Ascending aorta (tissue), 2 donors: ENCODE results near the gene MTRR. TPM values are rescaled to one million over a fixed set of nuclear protein-coding genes. Genes with fewer than 3 reads are reported as not detected.

Source experiments
- DNase-seq, 2 donors: peaks; one replicate each; pipeline ENCODE4 v3.0.0-alpha.2; 2019; ENCODE audit warnings: low spot score in 2 of 2
- H3K27ac ChIP-seq, 2 donors: fragments of 200-600 bp; sonication (generic); one replicate each; pipeline ENCODE4 v1.5.1; 2016 to 2017; ENCODE audit warnings: mild to moderate bottlenecking in 1 of 2
- H3K27me3 ChIP-seq: fragments of 200-600 bp; sonication (generic); one replicate; pipeline ENCODE4 v1.5.1; 2017
- H3K36me3 ChIP-seq, 2 donors: fragments of 200-600 bp; sonication (generic); one replicate each; pipeline ENCODE4 v1.5.1; 2016
- H3K4me1 ChIP-seq, 2 donors: fragments of 200-600 bp; sonication (generic); one replicate each; pipeline ENCODE4 v1.5.1; 2016 to 2017; ENCODE audit warnings: mild to moderate bottlenecking in 1 of 2
- H3K4me3 ChIP-seq, 2 donors: fragments of 200-600 bp; sonication (generic); one replicate each; pipeline ENCODE4 v1.5.1; 2016 to 2017; ENCODE audit warnings: mild to moderate bottlenecking in 1 of 2
- H3K9me3 ChIP-seq, 2 donors: fragments of 200-600 bp; sonication (generic); one replicate each; pipeline ENCODE4 v1.5.1; 2016
- CTCF ChIP-seq, 3 experiments: fragments of 200-600 bp in 2 of 3; fragments of 450-650 bp in 1 of 3; sonication (generic) in 2 of 3; IDR thresholded peaks; one replicate each; pipeline ENCODE4 v1.5.1; 2016 to 2019; ENCODE audit warnings: antibody characterized with exemption in 3 of 3, mild to moderate bottlenecking in 1 of 3, moderate library complexity in 1 of 3
- intact Hi-C: fragments of 100-400 bp; cut with DNase I; formaldehyde crosslinking; loops from one replicate; pipeline ENCODE4 v1.15.1; 2023
- total RNA-seq: library from RNA; depleted of rRNA; stranded (reverse); fragments of >200 nt; gene quantifications from one replicate; pipeline ENCODE4 v1.1.0, GENCODE V29; 2016

The MTRR gene
- total RNA-seq, 1 donor from 2014 or later = 15.0 TPM

- no peak for TF ChIP-seq CTCF (IDR thresholded peaks at IDR 0.05)
- DNase-seq = no peak
- Histone ChIP-seq H3K4me3 (no peak overlapping the region), H3K9me3 (no peaks in the 10 kb centered on the region), H3K27me3 (no peaks in the 10 kb centered on the region), H3K36me3 (peaks cover 0 to 4% of the 10 kb centered on the region in 2 donors), H3K4me1 (no peaks in the 10 kb centered on the region), H3K27ac (no peak overlapping the region)
- intact Hi-C loops = no loop called here
These were observed 41.3 kb upstream of the MTRR start for GRCh38 chr5:7827610-7828009.

- Histone ChIP-seq H3K4me3 (no peak overlapping the region), H3K27me3 (no peaks in the 10 kb centered on the region), H3K36me3 (peaks cover 0 to 4% of the 10 kb centered on the region in 2 donors), H3K27ac (no peak overlapping the region), H3K9me3 (no peaks in the 10 kb centered on the region), H3K4me1 (no peaks in the 10 kb centered on the region)
- intact Hi-C loops = no loop called here
- no peak for DNase-seq
- TF ChIP-seq CTCF (IDR thresholded peaks at IDR 0.05) = no peak
These were observed 40.7 kb upstream of the MTRR start for GRCh38 chr5:7828269-7828668.

GRCh38 chr5:7834982-7835381 is 34.0 kb upstream of the MTRR start:
- Histone ChIP-seq H3K4me1 (no peaks in the 10 kb centered on the region), H3K4me3 (no peak overlapping the region), H3K9me3 (no peaks in the 10 kb centered on the region), H3K36me3 (no peaks in the 10 kb centered on the region), H3K27ac (no peak overlapping the region), H3K27me3 (no peaks in the 10 kb centered on the region)
- TF ChIP-seq CTCF (IDR thresholded peaks at IDR 0.05) = no peak
- no peak for DNase-seq
- intact Hi-C loops = no loop called here

- no peaks in the 10 kb centered on the region for H3K9me3 ChIP-seq
- H3K4me1 ChIP-seq = no peaks in the 10 kb centered on the region
- no peak for DNase-seq
- no peaks in the 10 kb centered on the region for H3K36me3 ChIP-seq
- no peak overlapping the region for H3K27ac ChIP-seq
- intact Hi-C loops = no loop called here
- no peaks in the 10 kb centered on the region for H3K27me3 ChIP-seq
- no peak for TF ChIP-seq CTCF (IDR thresholded peaks at IDR 0.05)
- no peak overlapping the region for H3K4me3 ChIP-seq
These were observed 31.5 kb upstream of the MTRR start for GRCh38 chr5:7837403-7837802.

- no peak for DNase-seq
- Histone ChIP-seq H3K27me3 (no peaks in the 10 kb centered on the region), H3K36me3 (no peaks in the 10 kb centered on the region), H3K4me1 (no peaks in the 10 kb centered on the region), H3K4me3 (no peak overlapping the region), H3K27ac (no peak overlapping the region), H3K9me3 (no peaks in the 10 kb centered on the region)
- intact Hi-C loops = no loop called here
- TF ChIP-seq CTCF (IDR thresholded peaks at IDR 0.05) = no peak
These were observed 26.4 kb upstream of the MTRR start for GRCh38 chr5:7842531-7842930.

- Histone ChIP-seq H3K9me3 (no peaks in the 10 kb centered on the region), H3K27me3 (peaks cover 5% of the 10 kb centered on the region), H3K4me3 (no peak overlapping the region), H3K36me3 (no peaks in the 10 kb centered on the region), H3K4me1 (peaks cover 3 to 4% of the 10 kb centered on the region in 2 donors), H3K27ac (no peak overlapping the region)
- no peak for DNase-seq
- no peak for TF ChIP-seq CTCF (IDR thresholded peaks at IDR 0.05)
- intact Hi-C loops = no loop called here
These were observed 24.0 kb upstream of the MTRR start for GRCh38 chr5:7844901-7845300.
